Fibroblast of lung (primary cell): ENCODE measurements around the gene QRICH2. TPM values are rescaled to one million over a fixed set of nuclear protein-coding genes. Genes with fewer than 3 reads are reported as not detected.
A peak's percentile ranks its signal among the peaks of the same experiment; 100 is the strongest.
"Not testable (repeated sequence)": the region's sequence is repeated elsewhere in the genome, so short reads cannot be mapped to it uniquely, and the experiment has no call there.

Experiments used
- DNase-seq, 2 donors: peaks; one replicate each; pipeline versions ENCODE4 v3.0.0 to v3.0.0-alpha.2; 2010; ENCODE audit warnings: low read depth in 2 of 2
- H2AFZ ChIP-seq: 2 replicates; pipeline ENCODE4 v1.5.1; 2012; ENCODE audit warnings: low read length, control low read depth, inconsistent platforms
- H3K27ac ChIP-seq: 2 replicates; pipeline ENCODE4 v1.5.1; 2011; ENCODE audit warnings: low read length, control low read depth; ENCODE audit not compliant: insufficient read depth
- H3K27me3 ChIP-seq: 2 replicates; pipeline ENCODE4 v1.5.1; 2011; ENCODE audit warnings: mild to moderate bottlenecking, low read length; ENCODE audit not compliant: control insufficient read depth, insufficient read depth
- H3K36me3 ChIP-seq: 2 replicates; pipeline ENCODE4 v1.5.1; 2011; ENCODE audit warnings: low read length; ENCODE audit not compliant: control insufficient read depth, insufficient read depth
- H3K4me1 ChIP-seq: 2 replicates; pipeline ENCODE4 v1.5.1; 2011; ENCODE audit warnings: low read length; ENCODE audit not compliant: control insufficient read depth, insufficient read depth; ENCODE audit errors: extremely low read depth
- H3K4me2 ChIP-seq: 2 replicates; pipeline ENCODE4 v1.5.1; 2011; ENCODE audit warnings: low read length, control low read depth; ENCODE audit not compliant: insufficient read depth; ENCODE audit errors: extremely low read depth
- H3K4me3 ChIP-seq, 4 experiments: fragments of 200-600 bp in 1 of 4; sonication (generic) in 1 of 4; replicated peaks in 1 of 4; 2 replicates each; pipeline ENCODE4 v1.5.1; 2011 to 2016; ENCODE audit warnings: low read length in 4 of 4, low read depth in 3 of 4, mild to moderate bottlenecking in 3 of 4, control low read depth in 2 of 4, inconsistent platforms in 1 of 4, mixed read lengths in 1 of 4; ENCODE audit not compliant: insufficient read depth in 1 of 4; ENCODE audit errors: control extremely low read depth in 1 of 4
- H3K79me2 ChIP-seq: 2 replicates; pipeline ENCODE4 v1.5.1; 2012; ENCODE audit warnings: mild to moderate bottlenecking, low read length, inconsistent platforms; ENCODE audit not compliant: control insufficient read depth, insufficient read depth
- H3K9ac ChIP-seq: 2 replicates; pipeline ENCODE4 v1.5.1; 2011; ENCODE audit warnings: mild to moderate bottlenecking, low read length, control low read depth; ENCODE audit not compliant: insufficient read depth
- H3K9me3 ChIP-seq: 2 replicates; pipeline ENCODE4 v1.5.1; 2012; ENCODE audit warnings: low read depth, low read length; ENCODE audit not compliant: control insufficient read depth, insufficient read depth
- H4K20me1 ChIP-seq: 2 replicates; pipeline ENCODE4 v1.5.1; 2011; ENCODE audit warnings: low read length; ENCODE audit not compliant: control insufficient read depth, insufficient read depth; ENCODE audit errors: extremely low read depth
- EZH2 ChIP-seq: IDR thresholded peaks from 2 replicates; pipeline ENCODE4 v1.5.1; 2012; ENCODE audit warnings: low read length, control low read depth, mild to moderate bottlenecking; ENCODE audit errors: missing control alignments
- polyA plus RNA-seq, 2 donors: library from polyadenylated mRNA; depleted of rRNA in 1 of 2; stranded (reverse) in 1 of 2; unstranded in 1 of 2; fragments of >200 nt; gene quantifications; 2 replicates each; pipeline ENCODE4 v1.2.1, GENCODE V29; 2011 to 2012; ENCODE audit warnings: missing spikeins in 1 of 2
- total RNA-seq: library from RNA; depleted of rRNA; stranded (reverse); fragments of >200 nt; gene quantifications from 2 replicates; pipeline ENCODE4 v1.2.1, GENCODE V29; 2014
- TF ChIP-seq, protein P1 (sequence below), 2 donors: IDR thresholded peaks in 1 of 2; conservative IDR thresholded peaks in 1 of 2; 1 replicate in 1 of 2; 2 replicates in 1 of 2; pipeline ENCODE4 v1.5.1; 2011 to 2012; ENCODE audit warnings: low read length in 2 of 2, control low read depth in 1 of 2, inconsistent platforms in 1 of 2, low read depth in 1 of 2, mild to moderate bottlenecking in 1 of 2

QRICH2 gene
- total and polyA plus RNA-seq, 2 donors (not counting 1 experiment from before 2014, with no cell fraction given): 0.26 to 4.3 TPM

- Histone ChIP-seq H3K9me3 (no peaks in the 10 kb centered on the region), H3K9ac (no peak overlapping the region), H3K36me3 (peaks cover 2% of the 10 kb centered on the region), H3K79me2 (peaks cover 12% of the 10 kb centered on the region), H3K4me1 (no peaks in the 10 kb centered on the region), H3K4me3 (no peak overlapping the region), H3K27me3 (no peaks in the 10 kb centered on the region), H2AFZ (no peak overlapping the region), H3K4me2 (no peak overlapping the region), H4K20me1 (no peaks in the 10 kb centered on the region), H3K27ac (no peak overlapping the region)
- no peak for DNase-seq
- TF ChIP-seq EZH2: no peak
- TF ChIP-seq, protein P1, sequence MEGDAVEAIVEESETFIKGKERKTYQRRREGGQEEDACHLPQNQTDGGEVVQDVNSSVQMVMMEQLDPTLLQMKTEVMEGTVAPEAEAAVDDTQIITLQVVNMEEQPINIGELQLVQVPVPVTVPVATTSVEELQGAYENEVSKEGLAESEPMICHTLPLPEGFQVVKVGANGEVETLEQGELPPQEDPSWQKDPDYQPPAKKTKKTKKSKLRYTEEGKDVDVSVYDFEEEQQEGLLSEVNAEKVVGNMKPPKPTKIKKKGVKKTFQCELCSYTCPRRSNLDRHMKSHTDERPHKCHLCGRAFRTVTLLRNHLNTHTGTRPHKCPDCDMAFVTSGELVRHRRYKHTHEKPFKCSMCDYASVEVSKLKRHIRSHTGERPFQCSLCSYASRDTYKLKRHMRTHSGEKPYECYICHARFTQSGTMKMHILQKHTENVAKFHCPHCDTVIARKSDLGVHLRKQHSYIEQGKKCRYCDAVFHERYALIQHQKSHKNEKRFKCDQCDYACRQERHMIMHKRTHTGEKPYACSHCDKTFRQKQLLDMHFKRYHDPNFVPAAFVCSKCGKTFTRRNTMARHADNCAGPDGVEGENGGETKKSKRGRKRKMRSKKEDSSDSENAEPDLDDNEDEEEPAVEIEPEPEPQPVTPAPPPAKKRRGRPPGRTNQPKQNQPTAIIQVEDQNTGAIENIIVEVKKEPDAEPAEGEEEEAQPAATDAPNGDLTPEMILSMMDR (conservative IDR thresholded peaks at IDR 0.05 in 1 of 2, IDR thresholded peaks at IDR 0.05 in 1 of 2; ENCODE audit: low read depth in 1 of 2, low read length in 2 of 2): no peak
Measured at GRCh38 chr17:76350463-76350862, 42.4 kb upstream of the QRICH2 start.

DNA sequence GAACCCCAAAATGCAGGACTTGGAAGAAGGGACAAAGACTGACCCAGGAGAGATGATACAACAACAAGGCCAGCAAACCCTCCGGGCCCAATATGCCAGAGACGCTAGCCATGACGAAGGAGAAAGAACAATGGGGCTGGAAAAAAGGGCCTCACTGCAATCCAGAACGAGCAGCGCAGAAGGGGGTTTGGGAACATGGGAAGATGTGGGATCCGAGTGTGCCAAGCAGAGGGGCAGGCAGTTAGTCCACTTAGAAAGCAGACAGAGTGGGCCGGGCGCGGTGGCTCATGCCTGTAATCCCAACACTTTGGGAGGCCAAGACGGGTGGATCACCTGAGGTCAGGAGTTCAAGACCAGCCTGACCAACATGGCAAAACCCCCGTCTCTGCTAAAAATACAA is 38.9 kb upstream of the QRICH2 start:
- H3K4me1 ChIP-seq, H3K9me3 ChIP-seq, H3K9ac ChIP-seq, DNase-seq, H2AFZ ChIP-seq, H3K36me3 ChIP-seq, H3K27ac ChIP-seq, H4K20me1 ChIP-seq, H3K27me3 ChIP-seq, H3K4me2 ChIP-seq, H3K4me3 ChIP-seq, H3K79me2 ChIP-seq: not testable (repeated sequence)

- DNase-seq: peak in 1 of 2 donors; percentile 68
- no peak overlapping the region for H3K9ac ChIP-seq
Measured at GRCh38 chr17:76345377-76345974, 37.4 kb upstream of the QRICH2 start.

More at GRCh38 chr17:76345377-76345974, 37.4 kb upstream of the QRICH2 start:
- no peak overlapping the region for H3K4me2 ChIP-seq
- H3K36me3 ChIP-seq: peaks cover 2% of the 10 kb centered on the region
- no peaks in the 10 kb centered on the region for H4K20me1 ChIP-seq
- H3K4me1 ChIP-seq: no peaks in the 10 kb centered on the region
- no peak for TF ChIP-seq EZH2
- TF ChIP-seq, protein P1 (conservative IDR thresholded peaks at IDR 0.05 in 1 of 2, IDR thresholded peaks at IDR 0.05 in 1 of 2; ENCODE audit: low read depth in 1 of 2, low read length in 2 of 2): no peak
- no peak overlapping the region for H3K27ac ChIP-seq
- H3K27me3 ChIP-seq: no peaks in the 10 kb centered on the region
- no peak overlapping the region for H3K4me3 ChIP-seq
- no peak overlapping the region for H2AFZ ChIP-seq
- no peaks in the 10 kb centered on the region for H3K9me3 ChIP-seq
- peaks cover 3% of the 10 kb centered on the region for H3K79me2 ChIP-seq
